ENCODE data around the gene SIRT5.

SIRT5 gene

GRCh38 chr6:13572951-13573654, 1.3 kb upstream of the SIRT5 start:
- H3K4me3 ChIP-seq (ENCODE audit: low read length, poor library complexity, severe bottlenecking), result peak overlapping the region; percentile 78

GRCh38 chr6:13573669-13574110, 711 bp upstream of the SIRT5 start:
- Histone ChIP-seq H3K9me2 (replicated peaks; ENCODE audit: low read depth, low read length) (no peaks in the 10 kb centered on the region), H3K4me1 (ENCODE audit: insufficient read depth, low read length, poor library complexity, severe bottlenecking) (peaks cover 15% of the 10 kb centered on the region), H3K79me2 (ENCODE audit: insufficient read depth, low read length) (peaks cover 17% of the 10 kb centered on the region), H4K20me1 (ENCODE audit: insufficient read depth, low read length, poor library complexity, severe bottlenecking) (no peaks in the 10 kb centered on the region), H2AFZ (ENCODE audit: low read length) (peak overlapping the region; percentile 61; the same call in 1 of the 2 replicates), H3K4me3 (ENCODE audit: low read length, poor library complexity, severe bottlenecking) (peak overlapping the region; percentile 78), H3K27me3 (ENCODE audit: insufficient read depth, low read length, poor library complexity, severe bottlenecking) (no peaks in the 10 kb centered on the region), H3K4me2 (ENCODE audit: low read depth, low read length, poor library complexity, severe bottlenecking) (peak overlapping the region; percentile 99), H3K9ac (ENCODE audit: low read depth, low read length, poor library complexity, severe bottlenecking) (peak overlapping the region; percentile 89), H3K9me3 (ENCODE audit: insufficient read depth, low read depth, low read length) (no peaks in the 10 kb centered on the region), H3F3A (ENCODE audit: low read depth) (no peaks in the 10 kb centered on the region), H3K36me3 (ENCODE audit: insufficient read depth, low read length) (no peaks in the 10 kb centered on the region)
- TF ChIP-seq EZH2phosphoT487 (IDR thresholded peaks at IDR 0.05; ENCODE audit: borderline replicate concordance), result no peak
- TF ChIP-seq, protein P1, sequence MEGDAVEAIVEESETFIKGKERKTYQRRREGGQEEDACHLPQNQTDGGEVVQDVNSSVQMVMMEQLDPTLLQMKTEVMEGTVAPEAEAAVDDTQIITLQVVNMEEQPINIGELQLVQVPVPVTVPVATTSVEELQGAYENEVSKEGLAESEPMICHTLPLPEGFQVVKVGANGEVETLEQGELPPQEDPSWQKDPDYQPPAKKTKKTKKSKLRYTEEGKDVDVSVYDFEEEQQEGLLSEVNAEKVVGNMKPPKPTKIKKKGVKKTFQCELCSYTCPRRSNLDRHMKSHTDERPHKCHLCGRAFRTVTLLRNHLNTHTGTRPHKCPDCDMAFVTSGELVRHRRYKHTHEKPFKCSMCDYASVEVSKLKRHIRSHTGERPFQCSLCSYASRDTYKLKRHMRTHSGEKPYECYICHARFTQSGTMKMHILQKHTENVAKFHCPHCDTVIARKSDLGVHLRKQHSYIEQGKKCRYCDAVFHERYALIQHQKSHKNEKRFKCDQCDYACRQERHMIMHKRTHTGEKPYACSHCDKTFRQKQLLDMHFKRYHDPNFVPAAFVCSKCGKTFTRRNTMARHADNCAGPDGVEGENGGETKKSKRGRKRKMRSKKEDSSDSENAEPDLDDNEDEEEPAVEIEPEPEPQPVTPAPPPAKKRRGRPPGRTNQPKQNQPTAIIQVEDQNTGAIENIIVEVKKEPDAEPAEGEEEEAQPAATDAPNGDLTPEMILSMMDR (conservative IDR thresholded peaks at IDR 0.05; ENCODE audit: low read length), result no peak

More at GRCh38 chr6:13572951-13573654, 1.3 kb upstream of the SIRT5 start:
- Histone ChIP-seq H3K4me1 (ENCODE audit: insufficient read depth, low read length, poor library complexity, severe bottlenecking) (peaks cover 15% of the 10 kb centered on the region), H3K36me3 (ENCODE audit: insufficient read depth, low read length) (no peaks in the 10 kb centered on the region), H3K9me2 (replicated peaks; ENCODE audit: low read depth, low read length) (no peaks in the 10 kb centered on the region), H3K9me3 (ENCODE audit: insufficient read depth, low read depth, low read length) (no peaks in the 10 kb centered on the region), H3K79me2 (ENCODE audit: insufficient read depth, low read length) (peaks cover 17% of the 10 kb centered on the region), H3F3A (ENCODE audit: low read depth) (no peaks in the 10 kb centered on the region), H3K9ac (ENCODE audit: low read depth, low read length, poor library complexity, severe bottlenecking) (peak overlapping the region; percentile 89), H2AFZ (ENCODE audit: low read length) (no peak overlapping the region; the same call in 1 of the 2 replicates), H4K20me1 (ENCODE audit: insufficient read depth, low read length, poor library complexity, severe bottlenecking) (no peaks in the 10 kb centered on the region), H3K4me2 (ENCODE audit: low read depth, low read length, poor library complexity, severe bottlenecking) (peak overlapping the region; percentile 99), H3K27me3 (ENCODE audit: insufficient read depth, low read length, poor library complexity, severe bottlenecking) (no peaks in the 10 kb centered on the region)
- no peak for TF ChIP-seq EZH2phosphoT487 (IDR thresholded peaks at IDR 0.05; ENCODE audit: borderline replicate concordance)
- TF ChIP-seq, protein P1 (conservative IDR thresholded peaks at IDR 0.05; ENCODE audit: low read length), result no peak

DNA sequence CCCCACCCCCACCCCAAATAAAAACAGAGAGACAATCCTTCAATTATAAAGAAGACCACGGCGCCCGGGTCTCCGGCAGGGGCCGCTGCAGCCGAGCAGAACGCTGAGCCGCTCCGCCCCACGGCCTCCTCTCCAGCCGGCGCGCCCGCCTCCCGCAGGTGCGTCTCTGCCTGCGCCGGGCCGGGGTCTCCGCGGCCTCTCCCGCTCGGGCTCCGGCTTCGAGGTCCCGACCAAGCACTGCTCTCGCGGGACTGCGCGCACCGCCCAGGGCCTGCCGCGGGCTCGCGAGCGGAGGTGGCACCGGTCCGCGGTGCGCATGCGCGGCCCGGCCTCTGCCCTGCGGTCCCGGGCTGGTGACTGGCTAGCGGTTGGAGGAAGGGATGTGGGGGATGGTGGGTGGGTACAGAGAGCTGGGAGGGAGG, 241 bp upstream of the SIRT5 start:
- Histone ChIP-seq H3K4me2 (ENCODE audit: low read depth, low read length, poor library complexity, severe bottlenecking) (peak overlapping the region; percentile 99), H2AFZ (ENCODE audit: low read length) (peak overlapping the region; percentile 81), H3F3A (ENCODE audit: low read depth) (no peaks in the 10 kb centered on the region), H3K36me3 (ENCODE audit: insufficient read depth, low read length) (no peaks in the 10 kb centered on the region), H3K79me2 (ENCODE audit: insufficient read depth, low read length) (peaks cover 17% of the 10 kb centered on the region), H3K9ac (ENCODE audit: low read depth, low read length, poor library complexity, severe bottlenecking) (peak overlapping the region; percentile 89), H3K4me3 (ENCODE audit: low read length, poor library complexity, severe bottlenecking) (peak overlapping the region; percentile 78), H4K20me1 (ENCODE audit: insufficient read depth, low read length, poor library complexity, severe bottlenecking) (no peaks in the 10 kb centered on the region), H3K9me2 (replicated peaks; ENCODE audit: low read depth, low read length) (no peaks in the 10 kb centered on the region), H3K27me3 (ENCODE audit: insufficient read depth, low read length, poor library complexity, severe bottlenecking) (no peaks in the 10 kb centered on the region), H3K4me1 (ENCODE audit: insufficient read depth, low read length, poor library complexity, severe bottlenecking) (peaks cover 15% of the 10 kb centered on the region), H3K9me3 (ENCODE audit: insufficient read depth, low read depth, low read length) (no peaks in the 10 kb centered on the region)
- TF ChIP-seq, protein P1 (conservative IDR thresholded peaks at IDR 0.05; ENCODE audit: low read length), result peak; percentile 49
- no peak for TF ChIP-seq EZH2phosphoT487 (IDR thresholded peaks at IDR 0.05; ENCODE audit: borderline replicate concordance)
